DOHH2 (cell line): Measurements from ENCODE around the gene CRYBA2.

Experiments used
- CTCF ChIP-seq: fragments of 200-600 bp; sonication (generic); IDR thresholded peaks from one replicate; pipeline ENCODE4 v1.5.1; 2014; ENCODE audit warnings: antibody characterized with exemption, mild to moderate bottlenecking, low read depth, low read length; ENCODE audit not compliant: poor library complexity, severe bottlenecking
- EZH2phosphoT487 ChIP-seq: fragments of 200-600 bp; sonication (generic); IDR thresholded peaks from 2 replicates; pipeline ENCODE4 v1.6.1; 2017; ENCODE audit warnings: borderline replicate concordance, mild to moderate bottlenecking, antibody characterized with exemption, low read length, moderate library complexity, mixed read lengths

GRCh38 chr2:219028996-219029828 is 36.0 kb upstream of the CRYBA2 start:
- peak; percentile 93 for TF ChIP-seq CTCF
- no peak for TF ChIP-seq EZH2phosphoT487
